CD4-positive, alpha-beta T cell treated with Interleukin-15 for 1 hour (primary cell): ENCODE data around the gene CDC42BPA.
"Not testable (repeated sequence)": the region's sequence is repeated elsewhere in the genome, so short reads cannot be mapped to it uniquely, and the experiment has no call there.

Experiments
- DNase-seq: peaks from one replicate; pipeline ENCODE4 v3.0.0-alpha.2; 2020

Gene CDC42BPA

DNA sequence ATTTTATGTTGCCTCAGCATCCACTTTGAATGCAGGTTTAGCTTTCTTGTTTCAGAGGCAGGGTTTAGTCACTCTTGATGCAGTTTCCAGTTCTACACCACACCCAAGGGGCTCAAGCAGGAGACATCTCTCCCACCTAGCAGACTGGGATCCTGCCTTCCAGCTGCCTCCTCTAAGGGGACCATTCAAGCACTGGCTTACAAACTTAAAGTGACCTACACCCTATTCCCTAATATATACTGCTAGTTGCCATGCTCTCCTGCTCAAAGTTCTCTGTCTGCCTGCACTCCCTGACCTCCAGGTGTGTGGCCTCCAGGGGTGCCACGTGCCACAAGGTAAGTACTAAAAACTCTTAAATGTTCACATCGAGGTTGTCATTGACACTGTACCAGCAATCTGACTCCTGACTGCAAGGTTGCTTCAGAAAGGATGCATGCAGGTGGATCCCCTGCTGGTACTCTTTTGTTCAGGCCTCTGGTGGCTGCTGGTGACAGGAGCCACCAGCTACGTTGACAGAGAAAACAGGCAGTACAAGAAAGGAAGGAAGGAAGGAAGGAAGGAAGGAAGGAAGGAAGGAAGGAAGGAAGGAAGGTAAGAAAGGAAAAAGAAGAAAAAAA, 192.3 kb downstream of the CDC42BPA start:
- DNase-seq, result no peak

DNA sequence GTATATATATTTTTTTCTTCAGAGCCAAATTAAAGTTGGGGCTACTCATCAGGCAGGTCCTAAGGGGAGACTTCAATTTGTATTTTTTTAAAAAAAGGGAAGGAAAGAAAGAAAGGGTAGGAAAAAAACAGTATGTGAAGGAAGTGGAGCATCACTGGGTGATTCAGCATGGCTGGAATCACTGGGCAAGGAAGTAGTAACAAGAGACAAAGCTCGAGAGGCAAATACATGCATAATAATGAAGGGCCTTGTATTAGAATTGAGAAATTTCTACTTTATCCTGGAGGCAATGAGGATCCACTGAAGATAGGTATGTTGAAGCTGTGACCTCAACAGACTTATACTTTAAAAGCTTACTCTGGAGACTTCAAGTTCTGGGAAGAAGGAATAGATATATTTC, 193.8 kb downstream of the CDC42BPA start:
- no peak for DNase-seq

DNA sequence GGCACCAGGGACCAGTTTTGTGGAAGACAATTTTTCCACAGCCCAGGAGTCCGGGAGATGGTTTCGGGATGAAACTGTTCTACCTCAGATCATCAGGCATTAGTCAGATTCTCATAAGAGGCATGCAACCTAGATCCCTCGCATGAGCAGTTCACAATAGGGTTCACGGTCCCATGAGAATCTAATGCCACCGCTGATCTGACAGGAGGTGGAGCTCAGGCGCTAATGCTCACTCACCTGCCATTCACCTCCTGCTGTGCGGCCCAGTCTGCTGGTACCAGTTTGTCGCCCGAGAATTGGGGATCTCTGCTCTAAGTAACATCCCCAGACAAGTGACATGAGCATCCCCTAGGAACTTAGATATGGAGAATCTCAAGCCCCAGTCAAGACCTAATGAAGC, 197.5 kb downstream of the CDC42BPA start:
- DNase-seq, result no peak

DNA sequence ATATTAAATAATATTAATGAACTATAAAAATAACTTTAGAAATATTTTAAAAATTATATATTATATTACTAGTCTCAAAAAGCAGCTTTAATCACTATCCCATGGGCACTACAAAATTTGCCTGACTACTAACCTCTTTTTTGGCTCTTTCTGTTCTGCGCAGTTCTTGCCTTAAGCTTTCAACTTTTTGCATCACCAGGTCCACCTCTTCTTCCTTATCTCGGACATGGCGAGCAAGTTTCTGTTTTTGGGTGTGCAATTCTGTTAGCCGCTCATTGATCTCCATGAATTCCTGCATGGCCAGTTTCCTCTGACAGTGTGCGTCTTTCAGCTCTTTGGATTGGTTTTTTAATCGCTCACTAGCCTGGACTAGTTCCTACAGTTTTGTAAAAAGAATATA, 205.8 kb downstream of the CDC42BPA start:
- DNase-seq, result no peak

DNA sequence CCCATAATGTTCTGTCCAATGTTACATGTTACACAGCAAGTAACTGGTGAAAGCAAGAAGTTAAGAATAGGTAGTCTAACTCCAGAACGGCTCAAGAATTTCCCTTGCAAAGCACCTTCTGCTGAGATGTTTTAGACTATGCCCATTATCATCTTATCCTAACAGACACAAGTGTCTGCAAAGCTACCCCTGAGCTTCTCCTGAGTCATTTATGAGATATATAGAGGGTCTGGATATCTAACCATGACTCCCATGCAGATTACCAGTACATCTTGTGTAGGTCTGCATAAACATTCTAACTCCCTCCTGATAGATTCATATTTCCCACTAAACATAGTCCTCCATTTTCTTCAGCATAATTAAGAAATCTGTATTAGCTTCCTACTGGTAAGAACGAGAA, 206.5 kb downstream of the CDC42BPA start:
- no peak for DNase-seq

DNA sequence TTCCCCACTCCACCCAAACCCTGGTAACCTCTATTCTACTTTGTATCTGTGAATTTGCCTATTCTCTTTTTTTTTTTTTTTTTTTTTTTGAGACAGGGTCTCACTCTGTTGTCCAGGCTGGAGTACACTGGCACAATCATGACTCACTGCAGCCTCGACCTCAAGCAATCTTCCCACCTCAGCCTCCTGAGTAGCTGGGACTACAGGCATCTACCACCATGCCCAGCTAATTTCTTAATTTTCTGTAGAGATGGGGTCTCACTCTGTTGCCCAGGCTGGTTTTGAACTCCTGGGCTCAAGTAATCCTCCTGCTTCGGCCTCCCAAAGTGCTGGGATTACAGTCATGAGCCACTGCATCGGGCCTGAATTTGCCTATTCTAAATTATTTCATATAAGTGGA, 213.0 kb downstream of the CDC42BPA start:
- not testable (repeated sequence) for DNase-seq

DNA sequence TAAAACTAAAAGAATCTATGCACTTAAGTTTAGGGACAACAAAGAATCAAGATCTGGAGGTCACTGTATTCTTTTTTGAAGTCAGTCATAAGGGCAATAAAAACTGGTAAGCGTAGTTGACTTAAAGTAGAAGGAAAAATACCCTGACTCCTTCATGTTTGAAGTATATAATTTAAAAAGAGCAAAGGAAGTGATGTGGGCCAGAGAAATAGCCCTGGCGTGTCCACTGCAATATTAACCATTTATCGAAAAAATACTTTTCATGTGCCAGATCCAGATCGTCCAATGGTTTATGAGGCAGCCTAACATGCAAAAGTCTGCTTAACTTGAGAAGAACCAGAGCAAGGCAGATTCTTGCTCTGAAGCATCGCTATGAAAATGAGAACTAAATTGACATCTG, 216.2 kb downstream of the CDC42BPA start:
- no peak for DNase-seq

DNA sequence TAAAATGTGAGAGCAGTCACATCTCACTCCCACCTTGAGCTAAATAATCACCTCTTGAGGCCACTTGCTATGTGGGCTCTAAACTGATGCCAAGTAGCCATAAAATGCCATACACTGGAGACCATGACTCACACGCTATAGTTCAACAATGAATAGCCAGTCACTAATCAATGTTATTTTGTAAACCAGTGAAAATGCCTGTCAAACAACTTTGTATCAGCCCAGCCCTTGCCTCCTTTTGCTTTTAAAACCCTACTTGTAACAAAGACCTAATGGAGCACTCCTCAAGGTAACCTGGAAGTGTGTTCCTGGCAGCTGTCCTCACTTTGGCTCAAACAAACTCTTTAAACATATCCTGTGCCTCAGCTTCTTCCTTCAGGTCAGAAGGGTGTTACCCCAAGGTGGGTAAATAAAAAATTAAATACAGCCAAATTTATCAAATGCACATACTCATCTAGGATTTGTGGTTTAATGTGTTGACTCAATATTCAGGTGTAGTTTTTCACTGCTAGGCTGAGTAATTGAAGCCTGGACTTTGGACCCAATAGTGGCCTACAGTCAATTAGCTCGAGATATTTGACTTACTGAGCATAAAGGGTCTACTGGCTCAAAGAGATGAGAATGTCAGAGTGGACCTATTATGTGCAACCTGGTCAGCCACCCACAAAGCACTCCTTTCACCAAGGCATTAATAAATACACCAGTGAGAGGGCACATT, 223.9 kb downstream of the CDC42BPA start:
- no peak for DNase-seq

DNA sequence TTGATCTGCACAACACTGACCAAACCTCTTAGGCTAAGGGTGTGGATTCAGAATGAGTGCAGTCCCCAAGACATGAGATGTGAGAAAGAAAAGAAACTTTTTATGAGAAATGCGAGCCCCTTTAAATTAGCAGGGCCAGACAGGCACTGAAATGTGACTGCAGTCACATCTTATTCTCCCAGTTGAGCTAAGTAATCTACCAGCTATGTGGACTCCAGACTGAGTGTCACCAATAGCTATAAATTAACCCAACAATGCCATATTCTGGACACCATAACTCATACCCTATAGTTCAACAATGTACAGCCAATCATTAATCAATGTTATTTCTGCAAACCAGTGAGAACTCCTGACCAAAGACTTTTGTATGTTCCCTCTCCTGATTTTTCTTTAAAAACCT, 225.0 kb downstream of the CDC42BPA start:
- no peak for DNase-seq

DNA sequence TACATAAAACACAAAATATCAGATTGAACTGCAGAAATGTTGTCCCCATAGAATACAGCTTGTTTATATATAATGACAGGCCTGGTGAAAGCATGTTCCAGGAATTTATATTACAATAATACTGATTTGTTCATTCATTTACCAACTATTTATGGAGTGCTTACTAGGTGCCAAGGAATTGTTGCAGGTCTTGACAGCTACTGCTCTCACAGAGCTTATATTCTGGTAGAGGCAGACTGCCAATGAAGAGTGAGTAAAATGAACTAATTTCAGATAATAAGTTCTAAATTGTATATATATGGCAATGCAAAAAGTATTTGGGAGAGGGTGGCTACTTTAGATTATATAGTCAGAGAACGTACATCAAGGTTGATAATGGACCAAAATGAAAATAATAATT, 226.2 kb downstream of the CDC42BPA start:
- no peak for DNase-seq

DNA sequence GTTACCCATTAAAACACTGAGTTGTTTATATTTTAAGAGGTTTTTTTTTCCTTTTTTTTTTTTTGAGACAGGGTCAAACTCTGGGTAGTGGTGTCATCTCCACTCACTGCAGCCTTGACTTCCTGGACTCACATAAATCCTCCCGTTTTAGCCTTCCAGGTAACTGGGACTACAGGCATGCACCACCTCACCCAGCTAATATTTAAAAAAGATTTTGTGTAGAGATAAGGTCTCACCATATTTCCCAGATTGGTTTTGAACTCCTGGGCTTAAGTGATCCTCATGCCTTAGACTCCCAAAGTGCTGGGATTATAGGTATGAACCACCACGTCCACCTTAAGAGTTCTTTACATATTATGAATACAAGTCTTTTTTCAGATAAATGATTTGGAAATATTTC, 231.7 kb downstream of the CDC42BPA start:
- DNase-seq, result no peak

DNA sequence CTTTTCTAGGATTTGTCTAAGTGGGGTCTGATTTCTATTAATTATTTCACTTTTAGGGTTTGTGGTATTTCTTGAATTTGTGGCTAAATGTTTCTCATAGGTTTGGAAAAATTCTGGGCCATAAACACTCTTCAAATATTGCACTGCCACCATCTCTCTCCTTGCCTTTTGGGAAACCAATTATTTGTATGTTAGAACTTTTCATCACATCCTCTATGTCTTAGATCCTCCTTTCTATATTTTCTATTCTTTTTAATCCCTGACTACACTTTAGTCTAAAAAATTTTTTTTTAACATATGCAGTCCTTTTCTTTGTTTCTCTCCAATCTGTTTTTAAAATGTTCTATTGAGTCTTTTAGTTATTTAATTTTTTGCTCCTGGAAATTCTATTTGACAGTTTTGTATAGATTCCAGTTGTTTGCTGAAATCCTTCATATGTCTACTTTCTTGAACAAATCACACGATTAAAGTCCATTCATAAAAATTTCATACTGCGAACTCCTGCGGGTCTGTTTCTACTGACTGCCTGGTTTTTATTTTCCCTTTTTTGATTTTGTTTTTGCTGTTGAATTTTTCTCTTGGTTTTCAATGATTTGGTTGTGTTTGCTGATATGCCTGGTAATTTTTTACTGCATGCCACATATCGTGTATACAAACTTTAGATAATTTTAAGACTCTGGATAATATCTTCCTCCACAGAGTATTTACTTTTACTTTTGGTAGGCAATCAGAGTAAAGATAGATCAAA, 235.1 kb downstream of the CDC42BPA start:
- no peak for DNase-seq

DNA sequence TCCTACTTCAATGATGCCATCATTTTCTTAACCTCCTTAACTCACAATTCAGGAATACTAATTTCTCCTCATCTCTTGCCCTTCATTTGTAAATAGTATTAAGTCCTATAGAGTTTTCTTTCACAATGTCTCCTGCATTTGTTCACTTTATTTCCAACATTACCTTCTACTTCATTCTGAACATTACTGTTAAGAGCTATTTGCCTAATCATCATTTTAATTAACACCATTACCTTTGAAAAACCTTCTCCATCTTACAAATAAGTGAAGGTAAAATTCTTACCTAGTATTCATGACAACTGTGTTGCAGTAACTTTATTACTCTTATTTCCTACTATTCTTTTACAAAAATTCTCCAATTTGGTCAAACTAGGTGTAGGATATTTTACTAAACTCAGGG, 240.5 kb downstream of the CDC42BPA start:
- DNase-seq, result no peak

DNA sequence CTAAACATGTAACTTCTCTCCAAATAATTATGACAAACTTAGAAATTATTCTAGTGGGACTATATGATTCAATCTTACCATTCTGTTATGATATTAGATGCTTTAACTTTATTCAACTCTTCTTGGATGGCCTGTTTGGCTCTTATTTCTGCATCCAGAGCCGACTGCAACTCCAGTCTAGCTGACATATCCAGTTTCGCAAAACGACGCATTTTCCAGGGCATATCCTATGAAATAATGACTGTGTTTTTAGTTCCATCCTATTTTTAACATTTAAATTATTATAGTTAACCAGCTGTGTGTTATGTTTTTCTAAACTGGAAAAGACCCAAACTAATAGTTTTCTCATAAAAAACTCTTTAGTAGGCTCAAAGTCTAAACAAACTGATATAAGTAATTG, 244.5 kb downstream of the CDC42BPA start:
- no peak for DNase-seq

DNA sequence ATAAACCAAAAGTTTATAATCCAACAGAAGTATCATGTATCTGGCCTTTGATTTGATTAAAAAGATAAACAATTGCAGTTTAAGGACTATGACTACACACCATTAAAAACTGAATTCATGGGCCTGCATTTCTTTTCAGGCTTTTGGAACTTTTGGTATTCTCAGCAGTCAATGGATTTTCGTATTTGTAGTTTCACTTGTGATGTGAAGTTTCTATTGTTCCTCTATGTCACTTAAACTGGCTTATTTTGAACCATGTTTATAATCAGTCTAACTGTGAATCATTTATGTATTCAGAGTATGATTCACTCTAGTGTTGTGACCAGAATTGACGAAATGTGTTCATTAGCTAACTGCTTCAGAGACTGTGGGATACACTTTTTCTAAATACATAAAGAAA, 245.3 kb downstream of the CDC42BPA start:
- no peak for DNase-seq

DNA sequence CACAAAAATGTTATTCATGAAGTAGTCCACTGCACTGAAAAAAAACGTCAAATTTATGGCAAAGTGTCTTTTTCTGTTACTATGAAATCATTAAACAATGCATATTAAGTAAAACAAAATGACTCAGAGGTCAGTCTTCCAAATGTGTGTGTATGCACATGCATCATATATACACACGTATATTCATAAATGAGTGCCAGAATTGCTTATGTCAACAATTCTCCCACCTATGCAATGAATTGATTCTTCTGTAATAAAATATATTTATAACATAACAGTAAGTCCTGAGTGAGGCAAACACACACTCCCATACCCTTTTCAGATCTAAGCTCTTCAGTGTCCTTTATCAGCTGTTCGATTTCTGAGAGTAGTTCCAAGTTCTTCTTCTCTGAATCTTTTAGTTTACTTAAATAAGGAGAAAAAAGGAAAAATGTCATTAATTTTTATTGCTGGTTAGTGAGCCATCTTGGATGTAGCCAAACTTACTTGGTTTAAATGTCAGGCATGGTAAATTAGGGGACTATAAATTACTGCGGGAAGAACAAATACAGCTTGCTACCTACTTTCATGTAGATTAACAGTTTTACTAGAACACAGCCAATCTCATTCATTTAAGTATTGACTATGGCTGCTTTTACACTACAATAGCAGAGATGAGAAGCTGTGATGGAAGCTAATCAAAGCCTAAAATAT, 246.3 kb downstream of the CDC42BPA start:
- DNase-seq, result no peak

DNA sequence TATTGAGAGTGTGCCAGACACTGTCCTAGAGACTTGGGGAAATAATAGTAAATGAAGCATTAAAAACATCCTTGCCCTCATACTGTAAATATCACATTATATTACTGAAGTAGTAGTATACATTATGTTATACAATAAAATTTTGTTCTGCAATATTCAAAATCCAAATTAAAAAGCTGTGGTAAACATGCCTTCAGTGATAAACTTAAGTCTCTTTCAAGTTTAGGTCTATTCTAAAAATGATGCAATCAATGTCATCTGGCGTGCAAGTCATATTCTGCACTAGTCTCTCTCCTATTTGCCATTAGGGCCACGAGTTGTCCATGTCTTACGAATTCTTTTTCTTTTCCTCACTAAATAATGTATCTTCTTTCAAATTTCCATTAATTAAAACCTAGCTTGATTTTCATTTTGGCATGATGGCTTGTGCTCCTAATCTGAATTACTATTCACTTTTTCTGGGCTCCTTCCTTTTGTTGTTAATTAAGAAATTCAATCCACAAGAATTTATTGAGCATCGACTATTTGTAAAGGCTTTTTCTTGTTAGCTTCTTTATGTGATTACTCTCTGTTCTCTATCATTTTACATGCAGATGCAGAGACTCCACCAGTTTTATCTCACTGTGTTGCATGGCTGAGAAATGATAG, 247.5 kb downstream of the CDC42BPA start:
- DNase-seq, result no peak

DNA sequence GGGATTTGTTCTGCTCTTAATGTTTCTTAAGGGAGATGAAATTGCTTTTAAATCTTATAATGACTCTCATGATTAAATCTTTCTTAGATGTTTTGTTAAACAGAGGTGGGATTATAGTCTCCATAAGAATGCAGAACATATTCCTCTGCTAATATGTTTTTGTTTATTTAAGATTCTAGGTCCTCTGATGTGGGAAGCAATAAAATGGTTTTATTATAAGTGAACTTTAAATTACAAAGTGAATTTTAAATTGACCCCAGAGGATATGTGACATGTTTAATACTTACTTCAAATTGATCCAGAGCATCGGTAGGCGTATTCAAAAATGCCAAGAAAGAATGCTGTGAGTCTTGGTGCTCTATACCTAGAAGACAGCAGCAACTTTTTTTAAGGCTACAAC, 248.8 kb downstream of the CDC42BPA start:
- DNase-seq, result no peak

DNA sequence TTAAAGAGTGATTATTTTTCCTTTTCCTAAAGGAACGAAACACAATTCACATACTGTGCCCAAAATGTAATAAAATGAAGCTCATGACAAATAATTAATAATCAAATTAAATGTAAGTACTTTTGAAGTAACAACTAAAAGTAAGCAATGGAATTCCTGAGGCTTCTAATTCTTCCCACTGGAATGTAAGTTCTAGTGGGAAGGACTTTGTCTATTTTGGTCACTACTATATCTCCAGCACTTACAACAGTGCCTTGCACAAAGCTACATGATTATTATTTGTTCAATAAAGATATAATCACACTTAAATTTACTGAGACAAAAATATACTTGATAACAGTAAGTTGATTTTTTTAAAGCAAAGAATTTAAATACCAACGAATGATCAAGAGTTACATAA, 249.4 kb downstream of the CDC42BPA start:
- no peak for DNase-seq

DNA sequence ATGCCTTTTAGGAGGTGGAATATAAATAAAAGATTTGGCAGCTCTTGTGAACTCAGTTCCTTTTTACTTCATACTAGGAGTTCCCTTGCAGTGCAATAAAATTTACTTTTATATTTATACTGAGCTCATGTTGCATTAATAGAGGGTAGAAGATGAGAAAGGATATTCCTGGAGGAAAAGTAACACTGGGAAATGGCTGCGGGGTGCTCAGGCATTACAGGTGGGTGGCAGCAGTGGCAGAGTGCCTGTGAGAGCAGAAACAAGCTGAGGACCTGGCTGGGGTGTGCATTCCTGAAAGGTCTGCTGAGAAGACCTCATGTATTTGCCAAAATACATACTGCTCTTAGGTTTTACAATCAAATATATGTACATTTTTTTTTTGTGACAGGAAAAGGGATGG, 251.3 kb downstream of the CDC42BPA start:
- DNase-seq, result no peak

DNA sequence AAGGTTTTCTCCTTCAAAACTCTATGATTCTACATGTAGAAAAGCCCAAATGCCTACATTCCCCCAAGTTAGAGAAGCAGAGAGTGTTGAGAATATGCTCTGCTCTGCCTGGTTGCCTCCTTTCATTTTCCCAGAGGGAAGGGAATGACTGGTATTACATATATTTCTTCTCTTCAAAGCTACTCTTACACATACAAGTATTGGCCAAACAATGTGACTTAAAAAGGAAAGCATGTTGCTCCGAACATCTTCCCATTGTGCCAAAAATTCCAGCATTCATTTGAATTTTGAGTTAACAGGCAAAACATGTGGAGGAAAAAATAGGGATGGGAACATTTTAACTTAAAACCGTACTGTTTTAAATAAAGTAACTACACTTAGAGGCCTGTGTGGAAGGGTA, 253.0 kb downstream of the CDC42BPA start:
- DNase-seq, result no peak

DNA sequence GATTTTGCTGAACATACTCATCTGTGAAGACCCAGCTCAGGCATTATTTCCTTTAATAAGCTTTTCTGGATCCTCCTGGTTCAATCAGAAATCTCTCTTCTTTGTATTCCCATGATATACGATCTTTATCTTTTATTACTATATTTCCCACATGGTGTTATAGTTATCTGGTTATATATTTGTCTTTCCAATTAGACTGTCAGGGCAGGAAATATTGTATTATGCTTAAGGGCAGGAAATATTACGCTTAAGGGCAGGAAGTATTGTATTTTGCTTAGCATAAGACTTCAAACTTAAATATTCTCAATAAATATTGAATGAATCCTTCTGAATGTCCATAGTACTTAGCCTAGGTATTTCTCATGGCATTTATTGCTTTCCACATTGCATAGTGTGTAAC, 256.0 kb downstream of the CDC42BPA start:
- no peak for DNase-seq

DNA sequence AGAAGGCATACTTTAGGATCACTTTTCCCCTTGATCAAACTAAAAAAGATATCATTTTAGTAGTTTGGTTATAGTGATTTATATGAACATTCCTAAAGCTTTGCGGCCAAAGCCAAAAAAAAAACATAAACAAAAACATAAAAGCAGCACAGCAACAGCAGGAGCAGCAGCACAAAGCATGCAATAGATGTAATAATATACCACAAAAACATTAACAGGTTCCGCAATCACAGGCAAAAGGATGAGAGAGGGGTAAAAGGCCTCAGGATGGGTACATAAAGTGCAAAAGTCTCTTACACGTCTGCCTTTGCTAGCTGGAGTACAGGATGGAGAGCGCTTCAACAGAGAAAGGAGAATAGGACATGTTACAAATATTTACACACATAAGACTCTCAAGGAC, 259.2 kb downstream of the CDC42BPA start:
- no peak for DNase-seq
